ENCODE measurements around the gene HIF1A. TPM values are rescaled to one million over a fixed set of nuclear protein-coding genes. Genes with fewer than 3 reads are reported as not detected.
"Not testable (repeated sequence)": the region's sequence is repeated elsewhere in the genome, so short reads cannot be mapped to it uniquely, and the experiment has no call there.

The HIF1A gene
- total and polyA plus RNA-seq, 12 donors: 47.2 to 531 (median 331) TPM

GRCh38 chr14:61656341-61656740 lies 39.0 kb upstream of the HIF1A start:
- Histone ChIP-seq H3K36me3 (replicated peaks in 1 of 2) (no peaks in the 10 kb centered on the region), H3K27me3 (no peaks in the 10 kb centered on the region), H3K4me3 (no peak overlapping the region), H3K9me3 (replicated peaks in 1 of 3) (no peaks in the 10 kb centered on the region), H3K27ac (no peak overlapping the region), H3K4me1 (replicated peaks in 1 of 2) (peaks cover 2 to 12% of the 10 kb centered on the region in 2 donors)
- 96 to 100% (median 97%) methylated on average over 4 of the region's 4 CpGs for WGBS, 4 donors
- DNase-seq: no peak
- intact Hi-C loops (cut with DNase I): no loop called here
- TF ChIP-seq CTCF (IDR thresholded peaks at IDR 0.05): no peak
- TF ChIP-seq POLR2A (IDR thresholded peaks at IDR 0.05): no peak

GRCh38 chr14:61658111-61658510 lies 37.2 kb upstream of the HIF1A start:
- H3K27me3 ChIP-seq; H3K9me3 ChIP-seq (replicated peaks in 1 of 3); H3K4me3 ChIP-seq; H3K27ac ChIP-seq; H3K36me3 ChIP-seq (replicated peaks in 1 of 2); intact Hi-C loops (cut with DNase I); DNase-seq: not testable (repeated sequence)
- 83 to 100% (median 90%) methylated on average over 1 to 3 of the region's 3 CpGs for WGBS, 4 donors
- peaks cover 5 to 28% of the 10 kb centered on the region in 2 donors for H3K4me1 ChIP-seq (replicated peaks in 1 of 2)

DNA sequence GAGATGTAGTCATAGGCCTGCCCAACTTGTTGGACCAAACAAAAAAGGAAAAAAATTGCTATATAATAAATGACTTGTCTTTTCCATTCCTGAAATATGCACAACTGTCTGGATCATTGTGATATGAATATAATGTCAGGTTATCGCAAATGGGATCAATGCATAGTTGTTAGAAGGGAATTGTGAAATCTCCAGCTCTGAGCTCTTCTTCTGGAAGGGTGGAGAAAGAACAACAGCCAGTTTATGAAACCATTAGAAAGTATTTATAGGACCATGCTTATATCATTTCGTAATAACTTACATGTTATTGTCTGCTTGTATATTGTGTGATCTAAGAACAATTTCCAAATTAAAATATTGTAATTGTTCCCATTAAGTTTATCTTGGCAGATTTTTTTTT lies 35.7 kb upstream of the HIF1A start:
- Histone ChIP-seq H3K27ac (no peak overlapping the region), H3K4me3 (no peak overlapping the region), H3K36me3 (replicated peaks in 1 of 2) (no peaks in the 10 kb centered on the region), H3K4me1 (replicated peaks in 1 of 2) (peaks cover 5 to 23% of the 10 kb centered on the region in 2 donors), H3K9me3 (replicated peaks in 1 of 3) (no peaks in the 10 kb centered on the region), H3K27me3 (no peaks in the 10 kb centered on the region)
- WGBS, 4 donors: 64 to 95% (median 85%) methylated on average over 2 of the region's 2 CpGs
- TF ChIP-seq POLR2A (IDR thresholded peaks at IDR 0.05) (no peak), CTCF (IDR thresholded peaks at IDR 0.05) (no peak)
- intact Hi-C loops (cut with DNase I): no loop called here
- no peak for DNase-seq

DNA sequence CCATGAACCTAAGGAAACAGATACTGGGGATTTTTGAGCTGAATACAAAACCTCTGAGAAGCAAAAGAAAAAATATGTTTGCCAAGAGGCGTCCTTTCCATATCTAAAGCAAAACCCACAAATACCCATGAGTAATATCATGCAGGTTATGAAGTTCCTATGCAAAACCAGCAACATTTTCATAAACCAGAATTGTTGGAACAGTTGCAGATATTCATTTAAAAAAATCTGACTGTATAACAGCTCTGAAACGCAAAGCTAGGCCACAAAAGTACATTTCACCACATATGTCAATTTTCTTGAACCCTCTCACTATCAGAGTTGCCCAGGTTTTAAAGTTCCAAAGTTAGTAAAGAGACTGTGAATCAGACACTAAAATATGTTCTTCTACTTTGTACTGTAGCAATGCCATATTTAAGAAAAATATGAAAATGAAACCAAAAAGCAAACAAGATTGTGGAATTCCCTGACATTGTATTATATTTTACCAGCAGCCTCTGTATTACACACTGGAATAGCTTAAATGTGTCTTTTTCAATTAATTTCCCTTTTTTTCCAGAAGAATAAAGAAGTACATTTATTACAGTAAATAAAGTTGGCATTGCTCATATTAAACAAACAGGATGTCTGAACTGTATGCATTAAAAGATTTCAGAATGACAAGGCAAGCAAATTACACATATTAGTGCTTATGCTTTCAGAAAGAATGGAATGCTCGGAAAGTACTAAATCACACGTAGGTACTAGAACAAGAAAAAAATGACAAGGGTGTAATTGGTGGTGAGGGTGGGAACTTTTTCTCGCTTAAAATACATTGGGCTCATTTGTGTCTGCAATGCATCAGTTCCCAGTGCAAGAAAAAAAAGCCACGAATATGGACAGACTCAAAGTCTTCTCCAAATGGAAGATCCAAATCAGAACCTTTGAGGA lies 33.6 kb upstream of the HIF1A start:
- Histone ChIP-seq H3K27ac (peak overlapping the region in 2 of 5 donors; percentile 30 to 46), H3K27me3 (no peaks in the 10 kb centered on the region), H3K4me3 (no peak overlapping the region), H3K9me3 (replicated peaks in 1 of 3) (no peaks in the 10 kb centered on the region), H3K36me3 (replicated peaks in 1 of 2) (no peaks in the 10 kb centered on the region), H3K4me1 (replicated peaks in 1 of 2) (peaks cover 5 to 23% of the 10 kb centered on the region in 2 donors)
- DNase-seq: no peak
- WGBS, 4 donors: 66 to 79% (median 72%) methylated on average over 6 of the region's 6 CpGs
- intact Hi-C loops (cut with DNase I): no loop called here
- no peak for TF ChIP-seq CTCF (IDR thresholded peaks at IDR 0.05)
- no peak for TF ChIP-seq POLR2A (IDR thresholded peaks at IDR 0.05)
